HG02623 (cell line): ENCODE measurements around the gene FSCN2.

Experiments used
- ATAC-seq: cut with Tn5 transposase; IDR thresholded peaks from one replicate; pipeline ENCODE4 v1.9.1; 2021; ENCODE audit warnings: moderate library complexity; ENCODE audit not compliant: unreplicated experiment

The FSCN2 gene

DNA sequence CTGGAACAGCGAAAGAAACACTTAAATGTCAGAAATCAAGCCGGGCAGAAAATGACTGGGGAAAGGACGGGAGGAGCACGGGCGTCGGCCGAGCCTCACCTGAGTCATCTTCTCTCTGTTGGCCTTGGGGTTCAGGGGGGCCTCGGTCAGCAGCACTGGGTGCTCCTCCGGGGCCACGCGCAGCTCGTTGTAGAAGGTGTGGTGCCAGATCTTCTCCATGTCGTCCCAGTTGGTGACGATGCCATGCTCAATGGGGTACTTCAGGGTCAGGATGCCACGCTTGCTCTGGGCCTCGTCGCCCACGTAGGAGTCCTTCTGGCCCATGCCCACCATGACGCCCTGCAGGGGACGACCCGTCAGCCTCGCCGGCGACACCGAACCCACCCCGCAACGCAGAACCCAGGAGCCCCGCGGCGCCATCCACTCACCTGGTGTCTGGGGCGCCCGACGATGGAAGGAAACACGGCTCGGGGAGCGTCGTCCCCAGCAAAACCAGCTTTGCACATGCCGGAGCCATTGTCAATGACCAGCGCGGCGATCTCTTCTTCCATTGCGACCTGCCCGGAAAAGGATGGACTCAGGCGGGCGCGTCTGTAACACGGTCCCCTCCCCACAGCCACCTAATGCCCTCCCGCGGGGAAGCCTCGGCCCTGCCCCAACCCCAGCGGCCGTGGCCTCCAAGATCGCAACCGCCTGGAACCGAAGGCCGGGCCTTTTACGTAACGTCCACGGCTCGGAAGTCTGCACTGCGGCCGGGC is 16.2 kb upstream of the FSCN2 start:
- ATAC-seq, result peak; percentile 7

DNA sequence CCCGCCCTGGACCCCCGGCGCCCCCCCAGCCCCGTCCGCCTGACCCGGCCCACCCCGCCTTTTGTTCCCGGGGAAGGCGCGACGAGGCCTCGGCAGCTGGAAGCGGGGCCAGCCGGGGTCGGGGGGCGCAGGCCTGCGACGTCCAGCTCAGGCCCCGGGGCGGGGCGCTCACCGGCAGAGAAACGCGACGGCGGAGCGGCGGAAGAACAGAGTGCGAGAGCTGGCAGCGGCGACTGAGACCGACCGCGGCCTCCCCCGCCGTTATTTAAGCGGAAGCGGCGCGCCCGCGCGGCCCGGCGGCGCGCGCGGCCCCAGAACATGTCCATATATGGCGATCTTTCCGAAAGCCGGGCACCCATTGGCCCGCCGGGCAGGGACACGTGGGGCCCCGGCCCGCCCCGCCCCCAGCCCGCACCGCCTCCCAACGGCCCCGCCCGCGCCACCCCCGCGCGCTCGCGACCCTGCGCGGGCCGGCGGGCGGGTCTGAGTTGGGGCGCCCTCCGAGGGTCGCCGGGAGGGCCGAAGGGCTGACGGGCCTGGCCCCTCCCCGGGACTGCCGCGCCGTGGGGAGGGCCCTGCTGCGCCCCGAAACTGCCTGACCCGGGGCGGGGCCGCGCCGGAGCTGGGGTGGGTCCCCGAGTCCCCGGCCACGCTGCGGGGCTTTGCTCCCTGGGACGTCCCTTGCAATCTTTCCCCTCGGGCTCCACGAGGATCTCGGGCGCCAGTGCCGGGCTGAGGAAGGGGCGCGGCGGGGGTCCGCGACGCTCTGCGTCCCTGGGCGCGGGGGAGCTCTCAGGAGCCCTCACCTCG is 15.4 kb upstream of the FSCN2 start, which contains the start of gene ACTG1:
Gene ACTG1, minus strand, starts transcription at position 238 of the 810 bp plus-strand sequence. CDS start 445 bp downstream, outside the sequence.
- peak; percentile 40 for ATAC-seq

DNA sequence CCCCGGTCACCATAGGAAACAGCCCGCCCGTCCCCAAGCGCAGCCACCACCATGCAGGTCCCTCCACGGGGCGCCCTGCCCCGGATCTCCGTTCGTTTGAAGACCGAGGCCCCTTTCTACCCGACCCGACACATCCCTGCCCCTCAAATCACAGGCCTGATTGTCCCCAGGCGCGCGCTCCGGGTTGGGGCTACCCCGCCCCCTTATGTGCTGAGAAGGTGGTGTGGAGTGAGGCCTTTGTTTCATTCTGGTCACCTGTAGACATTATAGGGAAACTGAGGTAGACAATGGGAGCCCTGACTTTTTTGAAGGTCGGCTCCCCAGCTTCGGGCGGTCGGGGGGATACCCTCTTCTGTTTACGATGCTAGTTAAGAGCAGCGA is 14.8 kb upstream of the FSCN2 start:
- no peak for ATAC-seq

DNA sequence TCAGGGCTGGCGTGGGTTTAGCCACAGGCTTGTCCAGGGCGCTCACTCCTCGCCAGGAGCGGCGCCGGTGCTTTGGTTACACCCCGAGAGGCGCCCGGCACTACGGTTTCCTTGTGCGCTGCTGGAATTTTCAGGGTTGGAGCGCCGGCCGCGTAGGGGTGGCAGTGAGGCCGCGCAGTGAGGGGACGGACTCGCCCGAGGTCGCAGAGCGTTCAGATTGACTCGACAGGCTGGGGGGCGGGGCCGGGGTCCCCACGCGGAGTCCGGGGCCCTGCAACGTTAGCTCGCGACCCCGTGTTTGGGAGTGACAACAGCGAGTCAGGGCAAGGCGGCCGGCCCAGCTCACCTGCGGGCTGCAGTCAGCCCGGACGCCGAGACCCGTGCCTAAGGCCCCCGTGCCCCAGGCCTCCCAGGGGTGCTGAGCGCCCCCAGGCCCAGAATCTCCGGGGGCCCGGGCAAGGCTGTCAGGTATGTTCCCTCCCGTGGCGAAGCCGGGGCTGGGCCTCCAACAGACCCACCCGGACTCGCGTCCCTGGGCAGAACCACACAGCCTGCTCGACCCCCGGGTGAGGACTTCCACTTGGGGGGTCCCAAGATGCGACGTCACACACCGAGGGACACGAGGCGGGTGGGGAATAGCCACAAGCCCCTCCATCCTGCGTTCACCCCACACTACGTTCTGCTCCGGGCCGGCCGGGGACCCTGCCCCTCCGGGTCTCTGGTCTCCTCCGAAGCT is 14.3 kb upstream of the FSCN2 start:
- no peak for ATAC-seq

DNA sequence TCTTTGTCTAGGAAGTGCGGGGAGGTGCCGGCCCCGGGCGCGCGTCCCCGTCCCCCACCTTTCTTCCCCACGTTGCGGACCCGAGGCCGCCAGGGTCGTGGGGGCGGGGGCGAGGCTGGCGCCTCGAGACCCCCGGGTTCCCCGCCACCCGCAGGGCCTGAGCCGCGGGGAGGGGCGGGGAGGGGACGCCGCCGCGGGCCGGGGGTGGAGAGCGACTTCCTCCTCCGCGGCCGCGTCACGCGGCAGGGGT is 13.8 kb upstream of the FSCN2 start:
- no peak for ATAC-seq

DNA sequence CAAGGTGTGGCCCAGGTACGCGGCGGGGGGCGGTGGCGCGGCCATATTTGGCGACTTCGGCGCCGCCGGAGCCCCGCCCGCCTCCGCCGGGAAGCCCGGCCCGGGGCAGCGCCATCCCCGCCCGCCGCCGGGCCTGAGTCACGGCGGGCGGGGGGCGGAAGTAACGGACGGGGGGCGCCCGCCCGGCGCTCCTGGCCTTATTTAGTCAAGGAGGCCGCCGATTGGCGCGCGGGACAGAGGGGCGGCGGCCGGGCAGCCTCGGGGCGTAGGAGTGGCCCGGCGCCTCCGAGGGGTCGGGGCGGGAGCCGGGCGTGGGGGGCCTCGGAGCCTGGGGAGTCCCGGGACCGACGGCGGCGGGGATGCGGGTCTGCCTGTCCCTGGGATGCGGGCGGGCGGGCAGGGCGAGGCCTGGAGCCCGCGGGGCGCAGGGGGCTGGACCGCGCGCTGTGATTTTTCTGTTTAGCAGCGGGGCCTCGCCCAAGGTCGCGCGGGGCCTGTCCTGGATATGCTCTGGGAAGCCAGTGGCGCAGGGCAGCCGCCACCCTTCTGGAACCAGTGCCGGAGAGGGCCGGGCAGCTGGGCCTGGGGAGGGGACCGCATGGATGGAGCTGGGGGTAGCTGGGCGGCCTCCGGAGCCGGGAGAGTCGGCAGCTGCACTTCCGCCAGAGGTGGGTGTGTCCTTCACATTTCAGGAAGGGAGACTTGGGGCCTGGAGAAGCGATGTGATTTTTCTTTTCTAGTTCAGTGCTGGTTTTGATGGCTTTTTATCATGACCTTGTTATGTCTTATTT is 13.2 kb upstream of the FSCN2 start:
- peak; percentile 16 for ATAC-seq

DNA sequence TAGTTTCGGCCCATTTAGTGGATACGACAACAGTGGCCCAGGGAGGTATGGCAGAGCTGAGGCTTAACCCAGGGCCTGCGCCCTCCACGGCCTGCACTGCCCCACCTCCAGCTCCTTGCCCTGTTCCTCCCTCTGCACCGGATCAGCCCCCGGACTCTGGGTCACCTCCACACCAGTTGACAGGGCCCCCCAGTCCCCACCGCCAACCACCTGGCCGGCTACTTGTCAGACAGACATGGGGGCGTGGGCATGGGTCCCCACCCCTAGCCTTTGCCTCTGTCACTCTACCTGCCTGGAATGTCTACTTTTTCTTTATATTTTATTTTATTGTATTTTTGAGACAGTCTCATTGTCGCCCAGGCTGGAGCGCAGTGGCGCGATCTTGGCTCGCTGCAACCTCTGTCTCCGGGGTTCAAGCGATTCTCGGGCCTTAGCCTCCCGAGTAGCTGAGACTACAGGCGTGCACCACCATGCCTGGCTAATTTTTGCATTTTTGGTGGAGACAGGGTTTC is 12.6 kb upstream of the FSCN2 start:
- no peak for ATAC-seq

DNA sequence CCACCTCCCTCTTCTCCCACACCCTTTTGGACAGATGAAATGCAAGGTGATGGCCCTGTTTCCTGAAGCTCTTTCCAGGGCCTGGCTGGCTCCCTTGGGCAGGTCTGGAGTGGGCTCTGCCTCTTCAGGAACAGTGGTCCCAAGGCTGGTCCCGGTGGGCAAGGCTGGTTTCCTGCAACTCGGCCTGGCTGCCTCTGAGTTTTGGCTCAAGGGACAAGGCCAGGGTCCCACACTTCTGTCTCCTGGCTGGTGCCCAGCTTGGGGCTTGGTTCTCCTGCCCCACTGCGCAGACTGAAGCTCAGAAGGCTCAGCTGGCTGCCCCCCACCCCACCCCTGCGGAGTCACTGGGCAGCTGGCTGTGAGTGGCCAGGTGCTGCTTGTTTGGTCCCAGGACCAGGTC is 11.7 kb upstream of the FSCN2 start:
- ATAC-seq, result no peak

DNA sequence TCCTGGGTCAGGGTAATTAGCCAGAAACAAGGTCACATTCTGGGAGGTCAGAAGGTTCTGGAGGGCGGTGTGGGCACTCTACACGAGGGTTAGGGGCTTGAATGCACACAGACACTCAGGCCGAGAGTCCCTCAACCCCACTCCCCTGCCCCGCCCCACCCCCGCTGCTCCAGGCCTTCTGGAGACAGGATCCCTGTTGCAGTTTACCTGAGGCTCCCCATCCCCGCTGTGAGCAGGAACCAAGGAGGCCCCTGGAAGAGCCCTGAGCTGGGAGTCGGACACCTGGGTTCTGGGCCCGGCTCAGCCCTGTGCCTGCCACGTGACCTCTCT is 11.2 kb upstream of the FSCN2 start:
- no peak for ATAC-seq

DNA sequence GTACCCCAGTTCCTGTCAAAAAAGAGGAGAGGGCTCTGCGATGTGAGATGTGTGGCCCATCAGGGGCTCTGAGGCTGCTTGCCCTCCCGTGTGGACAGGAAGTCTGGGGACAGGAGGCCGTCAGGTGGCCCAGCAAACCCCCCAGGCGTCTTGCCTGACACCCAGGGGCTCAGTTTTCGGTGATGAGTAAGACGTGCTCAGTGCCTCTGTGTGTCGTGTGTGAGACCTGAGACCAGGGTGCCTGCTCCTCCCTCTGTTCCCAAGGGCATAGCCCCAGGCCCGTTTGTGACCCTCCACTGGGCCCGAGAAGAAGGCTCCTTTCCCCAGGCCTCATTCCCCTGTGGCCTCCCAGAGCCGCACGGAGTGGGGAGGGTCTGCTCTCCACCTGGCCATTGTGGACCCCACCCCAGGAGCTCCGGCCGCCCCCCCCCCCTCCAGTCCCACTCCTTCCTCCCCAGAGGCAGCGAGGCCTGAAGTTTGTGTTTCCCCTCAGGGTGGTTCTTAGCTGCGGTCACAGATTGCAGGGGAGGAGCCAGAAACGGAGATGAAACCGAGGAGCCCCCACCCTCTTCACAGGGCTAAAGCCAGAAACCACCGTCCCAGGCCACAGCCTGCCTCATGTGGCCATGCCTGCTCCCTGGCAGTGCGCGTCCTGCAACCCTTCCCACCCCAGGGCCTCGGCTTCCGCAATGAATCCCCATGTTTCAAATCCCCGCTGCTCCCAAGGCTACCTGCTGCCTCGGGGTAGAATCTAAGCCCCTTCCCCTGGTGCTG is 10.7 kb upstream of the FSCN2 start:
- ATAC-seq, result no peak

DNA sequence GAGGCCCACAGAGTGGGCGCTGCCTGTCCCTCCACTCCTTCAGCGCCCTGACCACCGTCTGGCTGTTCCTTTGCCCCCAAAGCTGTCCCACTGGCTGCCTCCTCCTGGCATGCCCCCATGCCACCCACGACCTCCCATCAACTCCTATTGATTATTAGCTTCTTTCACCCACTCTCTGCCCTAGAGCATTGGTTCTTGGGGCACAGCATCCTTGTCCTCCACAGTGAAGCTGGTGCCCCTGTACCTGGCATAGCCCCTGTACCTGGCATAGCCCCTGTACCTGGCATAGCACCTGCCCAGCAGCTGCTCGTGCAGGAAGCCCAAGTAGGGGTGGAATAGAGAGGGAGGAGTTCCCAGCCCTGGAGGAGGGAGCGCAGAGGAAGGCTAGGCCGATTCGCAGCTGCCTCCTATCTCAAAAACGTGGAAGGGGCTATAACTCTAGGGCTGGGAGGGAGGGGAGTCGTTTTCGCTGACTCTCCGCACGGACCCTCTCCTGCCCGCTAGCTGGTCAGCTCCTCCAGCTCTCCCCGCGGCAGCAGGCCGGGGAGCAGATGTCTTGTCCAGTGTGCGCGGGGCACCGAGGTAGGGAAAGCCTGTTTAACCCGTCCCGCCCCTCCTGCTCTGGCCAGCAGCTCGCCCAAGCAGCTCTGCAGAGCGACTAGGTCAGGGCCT is 9.9 kb upstream of the FSCN2 start:
- ATAC-seq, result no peak

DNA sequence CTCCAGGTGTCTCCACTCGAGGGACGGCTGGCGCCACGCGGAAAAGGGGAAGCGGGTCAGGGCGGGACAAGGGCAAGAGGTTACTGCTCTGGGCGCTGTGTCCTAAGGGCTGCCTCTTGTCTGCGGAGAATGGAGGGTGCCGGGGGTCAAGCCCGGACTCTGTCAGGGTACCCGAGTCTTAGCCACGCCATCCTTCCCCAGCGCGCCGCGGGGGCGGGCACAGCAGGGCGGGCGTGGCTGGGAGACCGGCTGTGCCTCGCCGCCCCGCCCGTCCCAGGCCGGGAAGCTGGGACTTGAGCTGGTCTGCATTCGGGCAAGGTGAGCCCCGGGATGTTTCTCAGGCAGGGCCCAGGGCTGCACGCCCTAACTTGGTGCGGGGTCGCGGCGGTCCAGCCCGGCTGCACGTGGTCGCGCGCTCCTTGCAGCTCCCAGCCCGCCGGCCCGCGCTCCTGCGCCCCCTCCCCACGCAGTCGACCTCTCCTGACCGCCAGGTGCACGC is 9.3 kb upstream of the FSCN2 start:
- ATAC-seq, result no peak

DNA sequence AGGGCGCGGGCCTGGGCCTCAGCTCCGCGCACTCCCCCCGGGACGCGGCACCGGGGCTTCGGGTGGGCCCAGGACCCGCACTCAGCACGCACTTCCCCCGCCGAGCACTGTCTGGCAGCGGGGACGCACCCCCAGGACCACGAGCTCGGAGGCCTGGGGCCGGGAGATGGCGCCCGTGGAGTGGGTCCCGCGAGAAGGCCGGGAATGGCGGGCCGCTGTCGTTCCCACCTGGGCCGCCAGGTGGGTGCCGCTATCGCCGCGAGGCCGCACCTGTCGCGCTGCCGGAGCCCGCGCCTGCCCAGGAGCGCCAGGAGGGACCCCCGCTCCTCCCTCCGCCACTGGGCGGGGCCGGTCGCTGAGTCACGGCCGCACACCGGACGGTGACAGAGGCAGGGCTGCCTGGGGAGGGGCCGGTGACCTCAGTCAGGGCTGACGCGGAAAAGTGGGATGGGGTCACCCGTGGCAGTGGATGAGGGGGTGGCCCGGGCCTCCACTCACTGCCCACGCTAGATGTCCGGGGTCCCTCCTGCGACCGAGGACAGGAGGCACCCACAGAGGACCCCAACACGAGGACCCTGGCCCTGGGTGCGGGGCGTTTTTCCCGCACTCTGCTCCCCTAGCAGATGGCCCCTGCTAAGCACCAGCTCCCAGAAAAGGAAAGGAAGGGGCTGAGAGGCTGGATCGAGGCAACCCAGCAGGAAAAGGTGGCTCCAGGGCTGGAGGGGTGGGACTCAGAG is 8.7 kb upstream of the FSCN2 start:
- no peak for ATAC-seq

DNA sequence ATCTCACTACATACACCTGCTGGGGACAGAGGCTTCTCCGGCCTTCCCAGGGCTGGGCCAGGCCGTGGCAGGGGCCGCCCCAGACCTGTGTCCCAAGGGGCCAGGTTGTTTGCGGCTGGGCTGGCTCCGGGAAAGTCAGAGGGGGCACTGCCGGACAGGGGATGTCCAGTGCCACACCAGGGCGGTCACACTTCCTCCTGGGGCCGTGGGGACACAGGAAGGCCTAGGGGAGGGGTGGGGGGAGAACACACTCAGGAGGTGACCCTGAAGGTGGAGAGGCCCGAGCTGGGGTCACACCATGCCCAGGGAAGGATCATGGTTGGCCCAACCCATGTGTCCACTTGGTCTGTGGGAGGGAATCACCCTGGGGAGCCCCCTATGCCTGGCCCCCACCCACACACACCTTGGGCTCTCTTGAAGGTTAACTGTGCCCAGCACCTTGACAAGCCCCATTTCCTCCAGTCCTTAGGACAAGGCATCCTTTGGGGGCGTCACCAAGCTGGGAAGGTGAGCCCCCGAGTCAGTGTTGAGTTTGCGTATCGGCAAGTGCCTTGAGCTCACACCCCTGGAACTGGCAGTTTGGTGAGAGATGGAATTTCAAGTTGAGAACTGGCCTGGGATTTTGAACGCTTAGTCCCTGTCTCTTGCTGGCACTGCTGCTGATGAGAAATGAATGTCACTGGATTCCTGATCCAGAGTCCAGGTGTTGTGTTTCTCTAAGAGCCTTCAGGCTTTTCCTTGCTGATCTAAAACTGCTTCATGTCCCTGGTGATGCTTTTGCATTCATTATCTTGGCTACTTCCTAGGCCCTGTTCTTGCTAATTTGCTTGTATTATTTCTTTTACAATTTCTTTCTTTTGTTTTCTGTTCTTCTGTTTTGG is 7.9 kb upstream of the FSCN2 start:
- ATAC-seq, result no peak

DNA sequence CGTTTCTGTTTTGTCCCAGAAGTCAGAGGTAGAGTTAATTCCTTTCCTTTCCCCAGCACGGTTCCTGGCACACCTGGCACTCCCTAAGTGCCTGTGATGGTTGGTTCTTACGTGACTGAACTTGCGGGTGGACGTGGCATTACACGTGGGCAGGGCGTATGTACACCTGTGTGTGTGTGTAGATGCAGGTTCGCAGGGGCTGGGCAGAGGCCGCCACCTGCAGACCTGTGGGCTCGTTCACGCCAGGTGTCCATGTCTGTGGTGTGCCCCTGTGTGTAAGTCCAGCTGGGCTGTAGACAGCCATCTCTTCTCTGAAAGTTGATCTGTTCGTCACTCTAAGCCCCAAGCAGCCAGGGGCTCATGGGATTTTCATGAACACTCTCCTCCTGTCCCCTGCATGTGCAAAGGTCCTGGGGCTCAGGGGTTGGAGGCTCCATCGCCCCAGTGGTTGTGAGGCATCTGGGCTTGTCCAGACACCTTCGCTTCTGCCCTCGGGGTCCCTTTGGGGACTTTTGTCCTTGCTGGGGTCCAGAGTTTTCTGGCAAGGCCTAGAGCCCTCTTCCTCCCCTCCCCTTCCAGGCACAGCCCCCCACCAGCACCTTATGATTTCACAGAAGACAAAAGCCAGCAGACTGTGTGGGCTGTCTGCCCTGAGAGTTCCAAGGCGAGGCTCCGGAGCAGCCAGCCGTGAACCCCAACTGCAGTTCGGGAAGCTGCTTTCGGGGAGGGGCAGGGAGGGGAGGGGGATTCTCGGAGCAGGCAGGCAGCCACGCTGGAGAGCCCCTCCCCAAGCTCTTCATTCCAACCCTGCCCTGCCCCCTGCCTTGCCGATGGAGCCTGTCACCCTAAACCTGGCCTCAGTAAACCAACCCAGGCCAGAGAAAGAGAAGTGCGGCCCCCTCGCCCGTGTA is 5.4 kb upstream of the FSCN2 start:
- ATAC-seq, result no peak

DNA sequence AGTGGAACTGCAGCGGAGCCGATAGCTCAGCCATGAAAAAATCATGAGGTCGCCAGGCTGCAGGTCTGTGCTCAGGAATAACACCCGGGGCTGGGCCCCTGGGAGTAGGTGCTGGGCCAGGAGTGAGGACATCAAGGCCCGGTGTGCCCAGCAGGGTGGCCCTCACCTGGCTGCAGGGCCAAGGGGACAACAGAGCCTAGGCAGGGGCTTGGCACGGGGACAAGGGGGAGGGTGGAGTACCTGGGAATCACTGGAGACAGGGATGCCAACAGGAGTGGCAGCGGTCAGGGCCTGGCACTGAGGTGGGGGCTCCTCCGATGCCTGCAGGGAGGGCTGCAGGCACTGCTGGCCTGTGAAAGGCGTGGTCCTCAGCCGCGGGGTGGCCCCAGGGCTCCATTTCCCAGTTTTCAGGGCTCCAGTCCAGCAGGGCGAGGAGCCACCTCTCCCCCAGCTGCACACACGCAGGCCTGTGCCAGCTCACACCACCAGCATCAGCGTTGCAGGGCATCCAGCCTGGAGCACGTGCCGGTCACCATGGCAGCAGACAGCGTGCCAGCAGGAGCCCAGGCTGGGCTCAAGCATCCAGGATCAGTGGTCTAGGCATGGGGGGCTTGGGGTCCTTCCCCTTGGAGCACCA is 4.7 kb upstream of the FSCN2 start:
- ATAC-seq, result no peak
